Measurements from ENCODE around the gene MAP1LC3B.

MAP1LC3B gene

GRCh38 chr16:87395181-87395842 lies 3.2 kb downstream of the MAP1LC3B start:
- peaks cover 2 to 16% of the 10 kb centered on the region in 2 donors for H3K36me3 Mint-ChIP-seq
- H3K4me3 Mint-ChIP-seq: no peak overlapping the region
- ATAC-seq (replicated peaks) (no peak), DNase-seq (no peak)
- H3K27ac Mint-ChIP-seq: no peak overlapping the region
- peaks cover 22 to 39% of the 10 kb centered on the region in 2 donors for H3K4me1 Mint-ChIP-seq
- no peaks in the 10 kb centered on the region for H3K27me3 Mint-ChIP-seq
- H3K9me3 Mint-ChIP-seq: no peaks in the 10 kb centered on the region

DNA sequence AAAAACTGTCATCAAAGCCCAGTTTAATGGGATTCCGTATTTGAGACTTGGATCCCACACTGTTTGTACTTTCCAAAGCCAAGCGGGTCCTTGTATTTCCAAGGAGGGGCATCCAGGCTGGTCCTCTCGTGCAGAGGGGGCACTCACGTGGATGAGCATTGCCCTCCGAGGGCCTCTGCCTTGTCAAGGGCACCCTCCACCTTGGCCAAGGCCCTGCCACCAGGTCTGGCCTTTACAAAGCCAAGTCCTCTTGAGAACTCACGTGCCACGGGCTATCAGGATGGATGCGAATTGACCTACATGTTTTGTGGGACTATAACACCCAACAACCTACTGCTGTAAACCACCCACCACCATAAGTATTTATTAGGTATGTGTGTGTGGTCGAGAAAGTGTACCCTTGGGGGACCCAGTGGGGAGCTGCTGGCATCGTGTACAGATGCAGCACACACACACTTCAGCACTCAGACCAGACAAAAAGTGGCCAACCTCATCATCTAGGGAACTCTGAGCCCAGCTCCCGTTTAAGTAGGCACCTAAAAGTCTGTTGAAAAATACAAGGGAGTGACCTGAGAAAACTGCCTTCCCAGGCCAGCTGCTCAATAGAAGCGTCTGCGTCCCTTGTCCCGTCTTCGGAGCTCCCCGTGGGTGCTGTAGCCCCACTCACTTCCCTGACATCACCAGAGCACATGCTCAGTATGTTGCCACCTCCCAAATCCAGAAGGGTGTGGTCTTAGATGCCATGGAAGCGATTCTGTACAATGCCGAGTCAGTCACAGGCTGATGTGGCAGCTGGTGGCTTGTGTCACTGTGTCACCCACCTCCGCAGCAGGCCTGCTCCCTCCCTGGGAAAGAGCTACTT lies 12.9 kb downstream of the MAP1LC3B start:
- Mint-ChIP-seq H3K27ac (no peak overlapping the region), H3K9me3 (no peaks in the 10 kb centered on the region), H3K36me3 (peaks cover 23 to 30% of the 10 kb centered on the region in 2 donors), H3K4me3 (no peak overlapping the region), H3K27me3 (no peaks in the 10 kb centered on the region), H3K4me1 (peaks cover 0 to 2% of the 10 kb centered on the region in 2 donors)
- no peak for DNase-seq
- no peak for ATAC-seq (replicated peaks)

DNA sequence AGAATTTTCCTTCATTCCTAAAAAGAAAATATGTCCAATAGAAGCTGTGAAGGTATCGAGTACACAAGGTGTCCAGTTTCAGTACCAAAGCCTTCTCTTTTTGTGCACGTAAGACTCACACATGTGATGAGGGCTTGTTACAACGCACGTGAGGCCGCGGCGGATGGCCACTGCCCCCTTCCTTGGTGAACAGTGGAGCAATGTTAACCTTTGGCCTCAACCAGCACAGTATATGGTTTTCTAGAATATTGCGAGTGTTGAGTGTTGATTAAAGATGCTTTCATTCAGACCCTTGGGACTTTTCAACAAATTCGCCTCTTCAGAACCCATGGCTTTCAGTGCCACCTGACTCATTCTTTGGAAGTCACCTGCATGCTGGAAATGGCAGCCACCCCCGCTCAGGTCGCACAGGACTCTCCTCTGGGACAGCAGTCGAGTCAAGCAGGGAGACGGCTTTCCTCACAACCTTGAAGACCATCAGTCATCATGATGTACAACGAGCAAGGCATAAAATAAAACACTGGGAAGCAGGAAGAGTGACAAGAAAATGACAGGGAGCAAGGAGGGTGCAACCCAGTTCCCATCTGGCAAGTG lies 14.5 kb downstream of the MAP1LC3B start:
- H3K27ac Mint-ChIP-seq: no peak overlapping the region
- H3K36me3 Mint-ChIP-seq: peaks cover 23 to 27% of the 10 kb centered on the region in 2 donors
- H3K27me3 Mint-ChIP-seq: no peaks in the 10 kb centered on the region
- DNase-seq: no peak
- H3K4me3 Mint-ChIP-seq: no peak overlapping the region
- no peaks in the 10 kb centered on the region for H3K9me3 Mint-ChIP-seq
- peaks cover 0 to 2% of the 10 kb centered on the region in 2 donors for H3K4me1 Mint-ChIP-seq
- ATAC-seq (replicated peaks): no peak

DNA sequence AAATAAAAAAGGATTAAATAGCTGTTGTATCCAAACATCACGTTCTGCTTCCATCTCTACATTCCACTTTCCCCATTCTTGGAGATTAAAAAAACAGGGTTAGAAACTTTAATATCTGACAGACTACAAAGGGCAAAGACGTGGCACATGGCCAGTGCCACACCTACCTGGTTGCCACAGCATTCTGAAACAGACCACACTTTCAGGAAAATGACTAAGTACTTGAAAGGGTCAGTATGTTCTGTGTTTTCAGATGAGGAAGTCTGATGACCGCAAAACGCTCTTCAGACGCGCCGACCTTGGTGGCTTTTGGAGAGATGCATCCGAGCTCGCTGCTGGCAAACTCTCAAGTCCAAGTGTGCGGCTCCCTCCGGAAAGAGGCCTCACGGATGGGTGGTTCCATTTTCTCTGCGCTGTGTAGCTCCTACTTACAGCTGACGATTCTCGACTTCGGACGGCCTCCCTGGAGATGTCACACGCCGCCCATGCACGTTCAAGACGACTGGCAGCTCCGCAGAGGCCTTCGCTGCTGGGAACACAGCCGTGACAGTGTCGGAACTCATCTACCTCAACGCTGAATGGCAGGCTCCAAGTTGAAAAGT lies 15.5 kb downstream of the MAP1LC3B start:
- H3K27me3 Mint-ChIP-seq: no peaks in the 10 kb centered on the region
- peaks cover 0 to 2% of the 10 kb centered on the region in 2 donors for H3K4me1 Mint-ChIP-seq
- peak; percentile 45 to 76 for ATAC-seq (replicated peaks)
- no peak overlapping the region for H3K4me3 Mint-ChIP-seq
- no peak overlapping the region for H3K27ac Mint-ChIP-seq
- no peaks in the 10 kb centered on the region for H3K9me3 Mint-ChIP-seq
- DNase-seq: no peak
- H3K36me3 Mint-ChIP-seq: peaks cover 21 to 28% of the 10 kb centered on the region in 2 donors

DNA sequence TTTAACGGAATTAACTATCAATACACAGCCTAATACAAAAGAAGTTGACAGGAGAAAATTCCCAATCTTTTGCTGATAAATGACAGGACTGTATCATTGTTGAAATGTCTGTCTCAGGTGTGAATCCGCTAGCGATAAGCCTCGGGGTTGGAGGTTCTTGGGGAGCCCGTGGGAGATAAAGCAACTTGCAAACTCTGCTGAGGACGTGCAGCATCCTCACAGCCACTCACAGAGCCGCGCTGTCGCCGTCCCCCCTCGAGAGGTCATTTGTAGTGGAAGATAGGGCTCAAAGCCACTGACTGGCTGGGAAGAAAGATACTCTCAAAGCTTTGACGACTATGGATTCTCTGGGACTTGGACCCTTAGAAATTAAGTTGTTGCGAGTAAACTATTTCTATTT lies 17.0 kb downstream of the MAP1LC3B start:
- Mint-ChIP-seq H3K36me3 (peaks cover 18 to 19% of the 10 kb centered on the region in 2 donors), H3K27me3 (no peaks in the 10 kb centered on the region), H3K27ac (no peak overlapping the region), H3K4me3 (no peak overlapping the region), H3K9me3 (no peaks in the 10 kb centered on the region), H3K4me1 (peaks cover 0 to 2% of the 10 kb centered on the region in 2 donors)
- DNase-seq (no peak), ATAC-seq (replicated peaks) (no peak)

DNA sequence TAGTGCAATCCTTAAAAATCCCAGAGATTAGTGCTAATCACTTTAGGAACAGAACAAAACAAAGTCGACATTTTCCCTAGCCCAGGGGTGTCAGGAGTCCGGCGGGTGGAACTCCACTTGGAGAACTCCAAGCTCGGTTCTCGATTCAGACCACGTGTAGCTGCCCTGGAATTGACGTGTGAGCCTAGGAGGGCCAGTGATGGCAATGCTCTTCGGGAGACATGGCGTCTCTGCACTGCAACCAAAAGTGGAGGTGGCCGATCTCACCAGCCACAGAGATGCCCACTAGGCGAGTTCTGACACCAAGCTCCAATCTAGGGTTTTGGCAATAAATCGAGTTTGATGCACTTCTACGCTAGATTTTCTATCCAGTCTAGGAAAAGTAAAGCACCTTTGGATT lies 17.6 kb downstream of the MAP1LC3B start:
- Mint-ChIP-seq H3K27ac (no peak overlapping the region), H3K36me3 (peaks cover 18 to 19% of the 10 kb centered on the region in 2 donors)
- no peak for ATAC-seq (replicated peaks)

DNA sequence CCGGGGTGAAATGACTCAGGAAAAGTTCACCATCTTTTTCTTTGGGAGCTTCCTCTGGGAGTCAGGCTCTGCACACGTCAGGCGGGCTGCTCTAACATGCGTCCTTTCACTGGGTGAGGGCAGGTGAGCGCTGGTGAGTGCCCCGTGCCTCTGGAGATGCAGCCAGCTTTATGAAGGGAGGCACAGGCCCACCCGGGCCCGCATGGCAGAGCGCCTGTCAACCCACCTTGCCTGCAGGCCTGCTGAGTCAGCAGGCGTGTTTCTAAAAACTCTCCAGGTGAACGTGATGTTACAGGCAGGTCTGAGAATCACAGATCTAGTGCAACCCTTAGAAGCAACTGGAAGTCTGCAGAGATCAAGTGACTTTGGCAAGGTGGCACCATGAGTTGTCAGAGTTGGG lies 18.4 kb downstream of the MAP1LC3B start:
- DNase-seq (no peak), ATAC-seq (replicated peaks) (no peak)
- no peak overlapping the region for H3K4me3 Mint-ChIP-seq
- H3K27ac Mint-ChIP-seq: no peak overlapping the region
- H3K4me1 Mint-ChIP-seq: peaks cover 0 to 2% of the 10 kb centered on the region in 2 donors
- no peaks in the 10 kb centered on the region for H3K9me3 Mint-ChIP-seq
- H3K27me3 Mint-ChIP-seq: no peaks in the 10 kb centered on the region
- H3K36me3 Mint-ChIP-seq: peaks cover 12 to 14% of the 10 kb centered on the region in 2 donors

More for the DNA sequence above, 17.6 kb downstream of the MAP1LC3B start:
- DNase-seq: no peak
- Mint-ChIP-seq H3K9me3 (no peaks in the 10 kb centered on the region), H3K27me3 (no peaks in the 10 kb centered on the region), H3K4me3 (no peak overlapping the region), H3K4me1 (peaks cover 0 to 2% of the 10 kb centered on the region in 2 donors)

- ATAC-seq (replicated peaks): no peak
- Mint-ChIP-seq H3K27me3 (no peaks in the 10 kb centered on the region), H3K4me1 (peaks cover 0 to 2% of the 10 kb centered on the region in 2 donors), H3K4me3 (no peak overlapping the region), H3K36me3 (peaks cover 7 to 10% of the 10 kb centered on the region in 2 donors), H3K27ac (no peak overlapping the region), H3K9me3 (no peaks in the 10 kb centered on the region)
- no peak for DNase-seq
These were observed 18.8 kb downstream of the MAP1LC3B start for GRCh38 chr16:87410968-87411367.

DNA sequence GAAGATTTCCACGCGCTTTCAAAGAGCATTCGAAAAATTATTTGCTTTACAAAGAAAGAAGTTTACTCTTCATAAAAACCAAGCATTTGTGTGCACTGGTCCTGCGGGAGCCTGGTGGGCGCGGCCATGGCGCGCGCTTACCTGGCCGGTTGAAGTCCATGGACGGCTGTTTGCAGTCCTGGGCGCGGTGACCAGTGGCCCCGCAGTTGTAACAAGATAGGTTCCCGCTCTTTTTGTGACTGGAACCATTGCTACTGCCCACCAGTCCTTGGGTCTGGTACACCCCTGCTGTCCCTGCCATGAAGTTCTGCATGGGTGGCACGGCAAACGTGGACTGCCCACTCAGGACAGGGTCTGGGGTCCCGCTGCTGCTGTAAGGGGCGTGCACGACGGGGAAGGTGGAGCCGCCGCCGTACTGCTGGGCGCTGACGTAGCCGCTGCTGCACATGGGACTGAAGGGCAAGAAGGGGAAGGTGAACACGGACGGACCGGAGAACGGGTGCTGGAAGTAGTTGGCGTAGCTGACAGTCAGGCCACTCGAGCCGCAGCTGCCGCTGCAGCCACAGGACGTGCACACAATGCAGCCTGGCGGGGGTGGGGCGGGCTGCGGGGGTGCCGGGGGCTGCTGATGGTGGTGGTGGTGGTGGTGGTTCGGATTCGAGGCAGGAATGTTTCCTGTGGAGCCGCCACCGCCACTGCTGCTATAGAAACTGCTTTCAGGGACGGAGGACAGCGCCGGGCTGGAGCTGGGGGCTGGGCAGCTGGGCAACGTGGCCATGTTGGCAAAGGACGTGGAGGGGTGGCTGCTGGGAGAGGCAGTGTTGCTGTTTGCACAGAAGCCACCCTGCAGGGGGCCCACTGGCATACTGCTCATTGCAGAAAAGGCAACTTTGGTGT lies 19.5 kb downstream of the MAP1LC3B start:
- Mint-ChIP-seq H3K36me3 (peaks cover 5 to 8% of the 10 kb centered on the region in 2 donors), H3K27ac (no peak overlapping the region), H3K27me3 (no peaks in the 10 kb centered on the region), H3K4me1 (peaks cover 0 to 2% of the 10 kb centered on the region in 2 donors), H3K9me3 (no peaks in the 10 kb centered on the region), H3K4me3 (no peak overlapping the region)
- no peak for DNase-seq
- ATAC-seq (replicated peaks): no peak

DNA sequence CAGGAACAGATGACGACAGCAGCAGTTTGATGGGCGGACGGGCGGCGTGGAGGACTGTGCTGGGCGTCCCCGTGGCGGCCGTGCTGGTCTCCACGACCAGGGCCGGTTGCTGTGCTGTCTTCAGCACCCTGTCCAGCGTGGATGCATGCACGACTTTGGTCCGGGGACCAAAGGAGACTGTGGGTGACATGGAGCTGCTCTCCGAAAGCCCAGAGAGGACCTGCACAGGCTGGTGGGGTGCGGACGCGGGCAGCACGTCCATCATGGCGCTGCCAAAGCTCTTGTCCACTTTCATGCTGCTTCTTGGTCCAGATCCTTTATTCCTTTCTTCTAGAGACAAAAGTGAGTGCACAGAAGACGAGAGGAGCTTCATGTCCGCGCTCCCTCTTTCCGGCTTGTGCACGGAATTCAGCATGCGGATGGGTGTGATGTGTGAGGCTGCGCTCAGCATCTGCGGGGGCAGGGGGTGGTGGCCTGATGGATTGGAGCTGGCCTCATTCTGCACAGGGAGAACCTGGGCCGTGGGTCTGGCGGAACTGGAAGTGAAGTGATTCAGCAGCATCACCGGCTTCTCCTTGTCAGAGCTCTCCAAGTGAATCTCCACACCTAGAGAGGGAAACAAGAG lies 20.3 kb downstream of the MAP1LC3B start:
- ATAC-seq (replicated peaks) (no peak), DNase-seq (no peak)
- no peaks in the 10 kb centered on the region for H3K4me1 Mint-ChIP-seq
- H3K4me3 Mint-ChIP-seq: no peak overlapping the region
- H3K36me3 Mint-ChIP-seq: peaks cover 2 to 4% of the 10 kb centered on the region in 2 donors
- no peak overlapping the region for H3K27ac Mint-ChIP-seq
- no peaks in the 10 kb centered on the region for H3K9me3 Mint-ChIP-seq
- no peaks in the 10 kb centered on the region for H3K27me3 Mint-ChIP-seq

GRCh38 chr16:87412996-87413421 lies 20.9 kb downstream of the MAP1LC3B start:
- DNase-seq: no peak
- Mint-ChIP-seq H3K27ac (no peak overlapping the region), H3K9me3 (no peaks in the 10 kb centered on the region), H3K27me3 (no peaks in the 10 kb centered on the region), H3K4me3 (no peak overlapping the region), H3K4me1 (no peaks in the 10 kb centered on the region), H3K36me3 (peaks cover 2 to 3% of the 10 kb centered on the region in 2 donors)
- no peak for ATAC-seq (replicated peaks)

GRCh38 chr16:87414251-87414680 lies 22.1 kb downstream of the MAP1LC3B start:
- ATAC-seq (replicated peaks) (peak in 1 of 2 donors; percentile 50), DNase-seq (no peak)
- H3K9me3 Mint-ChIP-seq: no peaks in the 10 kb centered on the region
- H3K27me3 Mint-ChIP-seq: no peaks in the 10 kb centered on the region
- peaks cover 2 to 3% of the 10 kb centered on the region in 2 donors for H3K36me3 Mint-ChIP-seq
- H3K27ac Mint-ChIP-seq: no peak overlapping the region
- H3K4me1 Mint-ChIP-seq: no peaks in the 10 kb centered on the region
- no peak overlapping the region for H3K4me3 Mint-ChIP-seq

DNA sequence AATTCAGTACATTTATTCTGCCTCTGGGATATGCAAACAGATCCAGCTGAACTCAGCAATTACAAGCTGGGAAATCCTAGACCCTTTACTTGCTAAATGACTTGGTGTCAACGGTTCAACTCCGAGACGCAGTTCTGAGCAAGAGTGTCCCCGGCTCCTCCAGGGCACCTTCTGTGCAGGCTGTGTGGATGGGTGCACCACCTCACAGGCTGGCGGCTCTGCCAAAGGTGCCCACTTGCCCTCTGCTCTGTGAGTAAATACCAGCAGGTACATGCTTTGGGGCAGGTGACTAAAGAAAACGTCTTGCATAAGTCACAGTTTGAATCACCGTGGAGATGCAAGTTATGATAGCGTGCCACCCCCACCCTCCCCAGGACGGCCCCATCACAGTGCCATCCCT lies 23.3 kb downstream of the MAP1LC3B start:
- H3K36me3 Mint-ChIP-seq: peaks cover 2 to 3% of the 10 kb centered on the region in 2 donors
- H3K9me3 Mint-ChIP-seq: no peaks in the 10 kb centered on the region
- H3K4me3 Mint-ChIP-seq: no peak overlapping the region
- no peaks in the 10 kb centered on the region for H3K4me1 Mint-ChIP-seq
- ATAC-seq (replicated peaks) (no peak), DNase-seq (no peak)
- H3K27ac Mint-ChIP-seq: no peak overlapping the region
- H3K27me3 Mint-ChIP-seq: no peaks in the 10 kb centered on the region

Data from stimulated activated naive B cell treated with anti-CD40 and anti-IgM and Interleukin-4, amounts not matched to agents 10 μg/mL and 1 μg/mL and 100 μg/mL, for 72 hours (primary cell).